Endothelial cell of umbilical vein (primary cell): Measurements from ENCODE around the gene MLLT6. TPM values are rescaled to one million over a fixed set of nuclear protein-coding genes. Genes with fewer than 3 reads are reported as not detected.

Experiments
- BruUV-seq: library from RNA; stranded (reverse); fragments of 400-500 nt; replicated peaks from 2 replicates; lab custom pipeline; 2021; lab: Mats Ljungman, UMichigan
- CTCF ChIA-PET: fragments of 300-600, 350-600 bp; sonication (Branson Sonifier 250); formaldehyde crosslinking; loops from one replicate; lab custom pipeline; 2021; ENCODE audit warnings: antibody characterized with exemption, inconsistent platforms; lab: Charles Lee
- POLR2A ChIA-PET: fragments of 300-600, 350-600 bp; sonication (Branson Sonifier 250); formaldehyde crosslinking; loops from one replicate; lab custom pipeline; 2021; ENCODE audit warnings: antibody characterized with exemption, inconsistent platforms; lab: Charles Lee
- DNase-seq: peaks from one replicate; pipeline ENCODE4 v3.0.0-alpha.2; 2011; ENCODE audit warnings: low read depth, low spot score
- FAIRE-seq: peaks from 2 replicates; lab custom pipeline; 2011; peaks lifted over from hg19 to GRCh38; lab: Jason Lieb, UNC
- H2AFZ ChIP-seq: 2 replicates; pipeline ENCODE4 v1.6.0; 2012; ENCODE audit warnings: low read depth, low read length, control low read depth, inconsistent platforms
- H3K27ac ChIP-seq: 2 replicates; pipeline ENCODE4 v1.5.1; 2011; ENCODE audit warnings: low read depth, mild to moderate bottlenecking, control low read depth, low read length, moderate library complexity; ENCODE audit not compliant: insufficient read depth
- H3K27me3 ChIP-seq, 2 experiments: 2 replicates each; pipeline versions ENCODE4 v1.6.0 to v1.6.1; 2011; ENCODE audit warnings: low read length in 2 of 2, mixed read lengths in 1 of 2; ENCODE audit not compliant: control insufficient read depth in 2 of 2, insufficient read depth in 2 of 2
- H3K36me3 ChIP-seq, 2 experiments: 2 replicates in 1 of 2; 3 replicates in 1 of 2; pipeline ENCODE4 v1.5.1; 2011; ENCODE audit warnings: low read length in 2 of 2, mild to moderate bottlenecking in 1 of 2, moderate library complexity in 1 of 2; ENCODE audit not compliant: control insufficient read depth in 2 of 2, insufficient read depth in 2 of 2; ENCODE audit errors: extremely low read depth in 1 of 2
- H3K4me1 ChIP-seq: 3 replicates; pipeline ENCODE4 v1.5.1; 2011; ENCODE audit warnings: mild to moderate bottlenecking, low read length; ENCODE audit not compliant: control insufficient read depth, insufficient read depth; ENCODE audit errors: extremely low read depth
- H3K4me2 ChIP-seq: 2 replicates; pipeline ENCODE4 v1.6.1; 2011; ENCODE audit warnings: low read length, control low read depth, mixed read lengths; ENCODE audit not compliant: insufficient read depth
- H3K4me3 ChIP-seq, 3 experiments: fragments of 200-600 bp in 1 of 3; sonication (generic), shearing (Covaris generic) in 1 of 3; replicated peaks in 1 of 3; 2 replicates each; pipeline ENCODE4 v1.5.1; 2011 to 2016; ENCODE audit warnings: control low read depth in 3 of 3, low read length in 3 of 3, mild to moderate bottlenecking in 2 of 3, inconsistent platforms in 1 of 3, low read depth in 1 of 3, moderate library complexity in 1 of 3; ENCODE audit not compliant: insufficient read depth in 1 of 3
- H3K79me2 ChIP-seq: 2 replicates; pipeline ENCODE4 v1.6.0; 2012; ENCODE audit warnings: low read length, inconsistent platforms; ENCODE audit not compliant: control insufficient read depth, insufficient read depth
- H3K9ac ChIP-seq: replicated peaks from 2 replicates; pipeline ENCODE3; 2011; ENCODE audit warnings: low read length, control low read depth; ENCODE audit not compliant: insufficient read depth; ENCODE audit errors: extremely low read depth
- H3K9me1 ChIP-seq: replicated peaks from 3 replicates; pipeline ENCODE4 v1.6.0; 2011; ENCODE audit warnings: mild to moderate bottlenecking, low read length; ENCODE audit not compliant: control insufficient read depth, insufficient read depth; ENCODE audit errors: extremely low read depth
- H3K9me3 ChIP-seq: replicated peaks from 2 replicates; pipeline ENCODE4 v1.5.1; 2012; ENCODE audit warnings: low read length, inconsistent platforms; ENCODE audit not compliant: control insufficient read depth, insufficient read depth
- H4K20me1 ChIP-seq: replicated peaks from 2 replicates; pipeline ENCODE3; 2011; ENCODE audit warnings: mild to moderate bottlenecking, low read length; ENCODE audit not compliant: control insufficient read depth, insufficient read depth; ENCODE audit errors: extremely low read depth
- EZH2 ChIP-seq: IDR thresholded peaks from 2 replicates; pipeline ENCODE4 v1.6.1; 2012; ENCODE audit warnings: borderline replicate concordance, low read depth, mild to moderate bottlenecking, moderate library complexity, low read length, inconsistent platforms; ENCODE audit not compliant: severe bottlenecking
- FOS ChIP-seq: IDR thresholded peaks from 2 replicates; pipeline ENCODE4 v1.6.1; 2011; ENCODE audit warnings: mild to moderate bottlenecking, low read length, moderate library complexity, borderline replicate concordance; ENCODE audit not compliant: insufficient read depth
- GATA2 ChIP-seq: IDR thresholded peaks from 2 replicates; pipeline ENCODE4 v1.7.0; 2011; ENCODE audit warnings: low read depth, mild to moderate bottlenecking, moderate library complexity, mixed read lengths, low read length; ENCODE audit not compliant: insufficient read length, insufficient read depth
- JUN ChIP-seq: IDR thresholded peaks from 2 replicates; pipeline ENCODE4 v1.6.1; 2011; ENCODE audit warnings: borderline replicate concordance, low read depth; ENCODE audit not compliant: insufficient read length, insufficient read depth
- MYC ChIP-seq: IDR thresholded peaks from one replicate; pipeline ENCODE4 v1.6.1; 2011; ENCODE audit warnings: mild to moderate bottlenecking, low read depth, low read length
- POLR2A ChIP-seq: IDR thresholded peaks from 2 replicates; pipeline ENCODE4 v1.6.1; 2012; ENCODE audit warnings: low read depth, mild to moderate bottlenecking, control low read depth, low read length
- POLR2AphosphoS5 ChIP-seq: IDR thresholded peaks from 2 replicates; pipeline ENCODE4 v1.6.1; 2012; ENCODE audit warnings: low read depth, mild to moderate bottlenecking, control low read depth, low read length, moderate library complexity; ENCODE audit not compliant: insufficient read depth
- dilution Hi-C: fragments of 300-500 bp; cut with MboI; formaldehyde crosslinking; loops from one replicate; pipeline ENCODE4 v1.15.0; 2019; ENCODE audit warnings: low sequenced_read_pairs; ENCODE audit not compliant: extremely low pct_ligation_motif_present
- intact Hi-C: fragments of 100-400 bp; cut with micrococcal nuclease; formaldehyde crosslinking; loops from one replicate; pipeline ENCODE4 v1.10.0; 2022
- polyA plus RNA-seq, 4 experiments: library from polyadenylated mRNA; depleted of rRNA in 3 of 4; stranded (reverse) in 3 of 4; unstranded in 1 of 4; fragments of >200 nt; gene quantifications; 2 replicates each; pipeline versions ENCODE4 v1.2.1 to v1.2.3, GENCODE V29; 2011 to 2012; ENCODE audit warnings: missing spikeins in 1 of 4
- total RNA-seq: library from RNA; stranded (reverse); gene quantifications from 2 replicates; pipeline ENCODE4 v1.2.3, GENCODE V29; 2021
- TF ChIP-seq, protein P1 (sequence below), 2 donors: IDR thresholded peaks; 1 replicate in 1 of 2; 2 replicates in 1 of 2; pipeline ENCODE4 v1.5.1; 2011; ENCODE audit warnings: low read length in 2 of 2, mild to moderate bottlenecking in 2 of 2, moderate library complexity in 2 of 2, control low read depth in 1 of 2, inconsistent platforms in 1 of 2, low read depth in 1 of 2; ENCODE audit not compliant: insufficient read depth in 1 of 2; ENCODE audit errors: extremely low read depth in 1 of 2
- TF ChIP-seq, protein P2 (sequence below): IDR thresholded peaks from 2 replicates; pipeline ENCODE4 v1.6.1; 2011; ENCODE audit not compliant: insufficient read depth, insufficient read length

MLLT6 gene
- total and polyA plus RNA-seq, 2 donors (not counting 3 experiments of a cell fraction or from before 2014, with no cell fraction given) = 32.1 to 85.4 TPM

DNA sequence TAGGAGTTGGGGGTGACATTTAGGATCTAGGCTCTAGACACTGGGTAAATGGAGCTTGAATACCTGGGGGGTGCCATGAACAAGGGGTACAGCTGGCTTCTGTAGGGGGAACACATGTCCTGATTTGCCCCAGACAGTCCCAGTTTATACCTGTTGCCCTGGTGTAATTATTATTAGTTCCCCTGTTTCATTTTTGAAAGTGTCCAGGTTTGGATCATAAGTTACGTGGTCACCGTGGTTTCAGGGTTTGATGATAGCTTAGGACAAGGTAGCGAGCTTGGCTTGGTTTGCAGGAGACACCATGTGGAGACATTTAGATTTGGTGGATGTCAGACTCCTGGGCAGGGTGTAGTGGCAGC is 5.5 kb downstream of the MLLT6 start:
- CTCF ChIA-PET = interaction anchor here (0.6 to 2.1 kb wide), 5 partner anchors 12 to 34 kb away, joined by 3 to 10 read pairs (median 3); no protein-coding TSS in a partner anchor
- Histone ChIP-seq H2AFZ (no peak overlapping the region), H3K9me1 (no peaks in the 10 kb centered on the region), H3K4me2 (no peak overlapping the region), H3K9me3 (no peaks in the 10 kb centered on the region), H4K20me1 (no peaks in the 10 kb centered on the region), H3K36me3 (peaks cover 0 to 30% of the 10 kb centered on the region in 2 experiments), H3K27ac (no peak overlapping the region), H3K4me1 (peaks cover 12% of the 10 kb centered on the region), H3K9ac (no peak overlapping the region), H3K79me2 (peaks cover 16% of the 10 kb centered on the region), H3K27me3 (no peaks in the 10 kb centered on the region), H3K4me3 (no peak overlapping the region)
- intact Hi-C loops = no loop called here
- DNase-seq = no peak
- dilution Hi-C loops = no loop called here
- TF ChIP-seq MYC = no peak
- TF ChIP-seq, protein P1, sequence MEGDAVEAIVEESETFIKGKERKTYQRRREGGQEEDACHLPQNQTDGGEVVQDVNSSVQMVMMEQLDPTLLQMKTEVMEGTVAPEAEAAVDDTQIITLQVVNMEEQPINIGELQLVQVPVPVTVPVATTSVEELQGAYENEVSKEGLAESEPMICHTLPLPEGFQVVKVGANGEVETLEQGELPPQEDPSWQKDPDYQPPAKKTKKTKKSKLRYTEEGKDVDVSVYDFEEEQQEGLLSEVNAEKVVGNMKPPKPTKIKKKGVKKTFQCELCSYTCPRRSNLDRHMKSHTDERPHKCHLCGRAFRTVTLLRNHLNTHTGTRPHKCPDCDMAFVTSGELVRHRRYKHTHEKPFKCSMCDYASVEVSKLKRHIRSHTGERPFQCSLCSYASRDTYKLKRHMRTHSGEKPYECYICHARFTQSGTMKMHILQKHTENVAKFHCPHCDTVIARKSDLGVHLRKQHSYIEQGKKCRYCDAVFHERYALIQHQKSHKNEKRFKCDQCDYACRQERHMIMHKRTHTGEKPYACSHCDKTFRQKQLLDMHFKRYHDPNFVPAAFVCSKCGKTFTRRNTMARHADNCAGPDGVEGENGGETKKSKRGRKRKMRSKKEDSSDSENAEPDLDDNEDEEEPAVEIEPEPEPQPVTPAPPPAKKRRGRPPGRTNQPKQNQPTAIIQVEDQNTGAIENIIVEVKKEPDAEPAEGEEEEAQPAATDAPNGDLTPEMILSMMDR (IDR thresholded peaks at IDR 0.05; ENCODE audit: extremely low read depth in 1 of 2, insufficient read depth in 1 of 2, low read depth in 1 of 2, low read length in 2 of 2) = no peak
- TF ChIP-seq, protein P2, sequence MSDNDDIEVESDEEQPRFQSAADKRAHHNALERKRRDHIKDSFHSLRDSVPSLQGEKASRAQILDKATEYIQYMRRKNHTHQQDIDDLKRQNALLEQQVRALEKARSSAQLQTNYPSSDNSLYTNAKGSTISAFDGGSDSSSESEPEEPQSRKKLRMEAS = no peak
- TF ChIP-seq EZH2 = no peak
- TF ChIP-seq POLR2A = no peak
- no peak for TF ChIP-seq POLR2AphosphoS5
- no peak for TF ChIP-seq GATA2
- TF ChIP-seq JUN = no peak
- TF ChIP-seq FOS = no peak
- POLR2A ChIA-PET = no interaction called here
- no peak for FAIRE-seq
- BruUV-seq = no TSS peak
